Activated naive CD8-positive, alpha-beta T cell treated with anti-CD3 and anti-CD28 coated beads, Interleukin-2, amount 50 U/mL, for 24 hours (primary cell): ENCODE results near the gene DIAPH2.

Experiments used
- ATAC-seq: fragments of 150-1000 bp; cut with Tn5 transposase; one replicate; pipeline ENCODE4 v1.10.0; 2021
- DNase-seq: peaks from one replicate; pipeline ENCODE4 v3.0.0; 2021
- H3K27ac Mint-ChIP-seq: one replicate; pipeline ENCODE4 v1.8.0; 2021; ENCODE audit warnings: mild to moderate bottlenecking, mixed read lengths
- H3K27me3 Mint-ChIP-seq: one replicate; pipeline ENCODE4 v1.8.0; 2021; ENCODE audit warnings: mixed read lengths
- H3K36me3 Mint-ChIP-seq: one replicate; pipeline ENCODE4 v1.8.0; 2021; ENCODE audit warnings: low read depth, mixed read lengths
- H3K4me1 Mint-ChIP-seq: one replicate; pipeline ENCODE4 v1.8.0; 2021; ENCODE audit warnings: mixed read lengths
- H3K4me3 Mint-ChIP-seq: one replicate; pipeline ENCODE4 v1.8.0; 2021; ENCODE audit warnings: mild to moderate bottlenecking, moderate library complexity, mixed read lengths
- H3K9me3 Mint-ChIP-seq: one replicate; pipeline ENCODE4 v1.8.0; 2021; ENCODE audit warnings: mixed read lengths

DIAPH2 gene

DNA sequence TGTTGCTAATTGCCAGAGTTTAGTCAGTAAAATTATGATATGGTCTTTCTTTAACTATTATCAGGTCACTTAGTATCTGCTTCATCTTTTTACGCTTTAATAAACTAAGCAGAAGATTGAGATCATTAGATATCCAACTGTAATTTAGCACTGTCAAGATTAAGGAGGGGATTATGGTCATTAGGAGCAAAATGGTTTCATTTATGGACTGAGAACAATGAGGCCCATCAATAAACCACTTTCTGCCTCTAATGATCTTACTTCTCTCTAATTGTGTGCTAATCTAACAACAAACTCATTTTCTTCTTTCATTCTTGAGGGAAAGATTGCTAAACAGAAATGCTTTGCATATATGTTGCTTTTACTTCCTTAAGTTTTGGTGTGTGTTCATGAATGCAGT, 539.5 kb downstream of the DIAPH2 start:
- Mint-ChIP-seq H3K4me1 (no peaks in the 10 kb centered on the region), H3K4me3 (no peak overlapping the region), H3K27me3 (no peaks in the 10 kb centered on the region), H3K27ac (no peak overlapping the region), H3K36me3 (no peaks in the 10 kb centered on the region), H3K9me3 (no peaks in the 10 kb centered on the region)
- ATAC-seq (no peak), DNase-seq (no peak)

DNA sequence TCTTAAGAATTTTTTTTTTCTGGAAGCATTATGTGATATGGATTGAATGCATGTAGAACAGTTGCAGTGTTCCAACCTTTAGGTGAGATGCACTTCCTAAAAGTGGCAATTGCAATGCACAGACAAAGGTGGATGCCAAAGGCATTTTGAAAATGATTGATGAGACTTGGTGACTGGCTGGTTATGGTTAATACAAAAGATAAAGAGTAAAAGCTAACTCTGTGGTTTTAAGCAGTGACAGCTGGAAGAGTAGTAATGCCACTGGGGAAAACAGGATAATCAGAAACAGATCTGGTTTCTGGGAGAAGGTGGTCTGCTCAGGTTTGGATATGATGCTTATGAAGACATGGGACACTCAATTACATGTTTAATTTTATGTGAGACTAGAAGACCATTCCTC, 544.7 kb downstream of the DIAPH2 start:
- no peak overlapping the region for H3K27ac Mint-ChIP-seq
- H3K27me3 Mint-ChIP-seq: no peaks in the 10 kb centered on the region
- no peaks in the 10 kb centered on the region for H3K36me3 Mint-ChIP-seq
- no peak for ATAC-seq
- H3K4me3 Mint-ChIP-seq: no peak overlapping the region
- no peaks in the 10 kb centered on the region for H3K4me1 Mint-ChIP-seq
- H3K9me3 Mint-ChIP-seq: no peaks in the 10 kb centered on the region
- no peak for DNase-seq

DNA sequence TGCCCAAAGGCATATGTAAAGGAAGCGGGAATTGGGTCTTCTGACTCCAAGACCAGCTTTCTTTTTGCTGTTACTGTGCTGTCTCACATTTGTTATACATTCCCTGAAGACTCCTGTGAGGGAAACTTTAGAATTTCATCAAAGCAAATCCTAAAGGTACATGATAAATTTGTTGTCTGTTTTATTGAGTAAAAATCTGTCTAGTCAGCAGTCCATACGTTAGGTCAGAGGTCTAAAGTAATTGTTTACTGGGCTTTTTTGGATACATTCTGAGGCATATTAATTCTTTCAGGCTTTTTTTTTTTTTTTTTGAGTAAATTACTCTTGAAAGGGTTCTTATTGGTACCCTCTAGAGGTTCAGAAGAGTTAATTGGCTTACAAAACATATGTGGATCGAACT, 546.3 kb downstream of the DIAPH2 start:
- H3K27me3 Mint-ChIP-seq: no peaks in the 10 kb centered on the region
- DNase-seq: no peak
- ATAC-seq: no peak
- H3K36me3 Mint-ChIP-seq: no peaks in the 10 kb centered on the region
- H3K4me3 Mint-ChIP-seq: no peak overlapping the region
- no peaks in the 10 kb centered on the region for H3K9me3 Mint-ChIP-seq
- H3K27ac Mint-ChIP-seq: no peak overlapping the region
- no peaks in the 10 kb centered on the region for H3K4me1 Mint-ChIP-seq

DNA sequence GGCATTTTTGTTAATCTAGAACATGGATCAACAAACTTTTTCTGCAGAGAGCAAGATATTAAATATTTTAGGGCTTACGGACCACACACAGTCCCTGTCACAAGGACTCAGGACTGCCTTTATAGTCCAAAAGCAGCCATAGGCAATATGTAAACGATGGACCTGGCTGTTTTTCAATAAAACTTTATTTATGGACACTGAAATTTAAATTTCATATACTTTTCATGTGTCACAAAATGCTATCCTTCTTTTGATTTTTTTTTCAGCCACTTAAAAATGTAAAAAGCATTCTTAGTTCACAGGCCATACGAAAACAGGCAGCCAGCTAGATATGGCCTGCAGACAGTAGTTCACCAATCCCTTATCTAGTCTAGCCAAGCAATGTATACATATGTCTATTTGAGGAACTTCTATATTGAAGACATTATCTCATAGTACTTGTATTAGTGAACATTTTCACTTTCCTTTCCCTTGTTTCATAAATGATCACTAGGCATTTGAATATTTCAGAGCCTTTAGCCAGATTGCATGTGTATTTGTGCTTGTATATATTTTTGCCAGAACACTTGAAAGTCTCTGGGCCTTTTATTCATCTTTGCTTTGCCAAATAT, 549.9 kb downstream of the DIAPH2 start:
- ATAC-seq (no peak), DNase-seq (no peak)
- Mint-ChIP-seq H3K27me3 (no peaks in the 10 kb centered on the region), H3K4me1 (no peaks in the 10 kb centered on the region), H3K36me3 (peaks cover 1% of the 10 kb centered on the region), H3K4me3 (no peak overlapping the region), H3K27ac (no peak overlapping the region), H3K9me3 (no peaks in the 10 kb centered on the region)

DNA sequence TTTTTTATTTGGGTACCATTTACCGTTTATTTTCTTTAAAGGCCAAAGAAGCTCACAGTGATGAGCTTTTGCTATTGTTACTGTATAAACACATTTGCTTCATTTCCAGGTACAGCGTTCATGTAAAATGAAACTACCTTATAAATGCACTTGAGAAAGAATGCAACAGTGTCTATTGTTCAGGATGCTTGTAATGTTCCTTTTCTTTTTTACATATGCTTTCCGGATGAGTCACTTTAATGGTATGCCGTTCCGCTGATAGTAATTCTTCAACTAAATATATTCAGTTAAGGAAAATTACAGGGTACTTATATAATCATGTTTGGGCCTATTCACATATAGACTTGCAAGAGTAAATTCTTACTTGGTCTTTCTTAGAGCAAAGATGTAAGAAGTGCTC, 554.0 kb downstream of the DIAPH2 start:
- Mint-ChIP-seq H3K36me3 (peaks cover 1% of the 10 kb centered on the region), H3K27ac (no peak overlapping the region), H3K9me3 (no peaks in the 10 kb centered on the region), H3K4me1 (no peaks in the 10 kb centered on the region), H3K4me3 (no peak overlapping the region), H3K27me3 (no peaks in the 10 kb centered on the region)
- no peak for ATAC-seq
- no peak for DNase-seq

DNA sequence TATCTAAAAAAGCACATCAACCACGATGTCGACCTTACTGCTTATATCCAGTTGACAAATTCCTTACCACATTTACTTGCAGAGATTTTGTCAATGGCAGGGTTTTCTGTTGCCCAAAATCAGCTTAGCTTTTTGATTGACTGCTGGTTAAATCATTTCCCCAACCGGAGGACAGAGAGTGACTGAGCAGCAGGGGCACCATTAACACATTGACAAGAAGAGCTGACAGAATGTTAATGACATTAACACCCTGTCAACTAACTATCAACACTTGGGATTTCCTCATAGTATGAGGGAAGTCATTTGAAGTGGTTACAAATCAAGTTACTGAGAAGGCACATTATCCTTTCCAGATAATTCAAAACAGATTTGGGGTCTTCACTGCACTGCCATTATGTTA, 567.5 kb downstream of the DIAPH2 start:
- no peak overlapping the region for H3K4me3 Mint-ChIP-seq
- DNase-seq (no peak), ATAC-seq (no peak)
- H3K4me1 Mint-ChIP-seq: no peaks in the 10 kb centered on the region
- H3K27ac Mint-ChIP-seq: no peak overlapping the region
- H3K36me3 Mint-ChIP-seq: peaks cover 2% of the 10 kb centered on the region
- no peaks in the 10 kb centered on the region for H3K9me3 Mint-ChIP-seq
- H3K27me3 Mint-ChIP-seq: no peaks in the 10 kb centered on the region

DNA sequence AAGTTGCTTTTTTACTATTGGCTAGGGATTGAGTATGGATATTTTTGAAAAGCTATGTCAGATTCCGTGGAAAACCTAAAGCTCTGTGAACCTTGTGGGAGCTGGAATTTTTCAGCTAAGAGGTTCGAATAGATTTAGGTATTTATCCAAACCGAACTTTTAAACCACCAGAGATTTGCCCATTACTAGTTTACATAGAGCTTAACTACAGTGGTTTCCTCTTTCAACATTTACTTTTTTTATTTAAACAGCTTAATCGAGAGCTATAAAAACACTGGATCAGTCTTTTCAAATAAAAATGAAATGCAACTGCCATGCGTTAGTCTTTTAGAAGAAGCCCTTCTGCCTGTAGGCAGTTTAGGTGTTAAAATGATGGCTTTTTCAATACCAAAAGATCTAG, 576.0 kb downstream of the DIAPH2 start:
- Mint-ChIP-seq H3K36me3 (peaks cover 3% of the 10 kb centered on the region), H3K4me3 (no peak overlapping the region), H3K4me1 (no peaks in the 10 kb centered on the region), H3K27ac (no peak overlapping the region), H3K27me3 (no peaks in the 10 kb centered on the region), H3K9me3 (no peaks in the 10 kb centered on the region)
- ATAC-seq: no peak
- no peak for DNase-seq

DNA sequence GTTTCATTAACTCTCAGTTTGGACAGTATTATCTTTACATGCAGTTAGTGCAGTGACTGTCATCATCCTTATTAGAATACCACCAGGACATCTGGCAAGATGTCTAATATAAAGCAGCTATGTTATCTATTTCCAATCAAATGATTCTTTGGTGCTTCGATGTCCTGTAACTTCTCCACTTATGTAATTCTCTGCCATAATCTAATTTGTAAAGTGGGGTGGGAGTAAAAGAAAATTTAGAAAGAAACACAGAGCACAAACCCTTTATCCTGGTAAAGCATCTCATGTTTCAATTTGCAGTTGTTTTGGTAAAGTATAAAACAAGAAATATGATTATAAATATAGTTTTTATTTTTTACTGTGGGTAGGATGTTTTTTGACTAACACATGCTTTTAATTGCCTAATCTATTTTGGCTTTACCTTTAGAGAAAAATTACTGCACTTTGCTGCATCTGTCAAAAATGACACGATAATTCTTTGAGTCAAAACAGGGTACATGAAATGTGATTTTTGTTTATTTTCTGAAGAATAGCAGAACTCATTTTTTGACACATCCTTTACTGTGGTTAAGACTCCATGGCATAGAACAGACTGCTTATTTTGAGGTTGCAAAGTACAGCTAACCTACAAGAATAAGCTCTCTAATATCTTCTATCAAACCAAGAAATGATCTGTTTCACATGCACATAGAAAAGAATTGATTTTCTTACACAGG, 581.9 kb downstream of the DIAPH2 start:
- no peaks in the 10 kb centered on the region for H3K27me3 Mint-ChIP-seq
- DNase-seq (no peak), ATAC-seq (no peak)
- H3K27ac Mint-ChIP-seq: no peak overlapping the region
- no peaks in the 10 kb centered on the region for H3K9me3 Mint-ChIP-seq
- no peaks in the 10 kb centered on the region for H3K4me1 Mint-ChIP-seq
- H3K4me3 Mint-ChIP-seq: no peak overlapping the region
- H3K36me3 Mint-ChIP-seq: no peaks in the 10 kb centered on the region

DNA sequence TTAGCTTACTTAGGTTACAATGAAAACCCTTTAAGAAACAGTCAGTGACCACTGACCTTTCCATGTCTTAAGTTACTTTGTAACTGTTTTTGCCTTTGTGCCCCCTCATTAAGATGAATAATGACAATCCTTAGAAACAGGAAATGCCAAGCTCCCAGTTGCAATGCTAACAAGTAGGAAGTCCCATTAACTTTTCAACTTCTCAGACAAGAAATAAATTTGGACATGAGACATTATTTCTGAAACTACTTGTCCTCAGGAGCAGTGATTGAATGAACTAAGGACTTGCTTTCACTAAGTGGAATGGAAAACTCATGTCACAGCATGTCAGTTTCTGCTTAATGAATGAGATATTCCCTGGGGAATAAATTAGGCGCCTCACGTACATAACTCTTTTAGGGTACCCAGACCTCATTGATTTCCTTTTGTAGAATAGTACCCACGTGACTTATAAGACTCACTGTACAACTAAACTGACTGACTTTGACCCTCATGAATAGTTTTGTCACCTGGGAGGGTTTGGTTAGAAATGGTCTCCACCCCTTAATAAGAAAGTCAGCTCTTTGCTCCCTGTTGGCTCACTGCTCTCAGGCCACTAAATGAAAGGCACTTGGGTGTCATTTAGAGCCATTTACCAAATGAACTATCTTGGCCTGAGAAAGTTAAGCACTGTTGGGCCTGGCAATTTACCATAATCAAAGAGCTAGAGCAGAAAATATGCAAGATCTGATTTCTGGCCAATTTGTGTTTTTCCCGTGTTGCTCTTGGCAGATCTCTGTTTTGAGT, 582.9 kb downstream of the DIAPH2 start:
- ATAC-seq (no peak), DNase-seq (no peak)
- Mint-ChIP-seq H3K27ac (no peak overlapping the region), H3K4me1 (no peaks in the 10 kb centered on the region), H3K9me3 (no peaks in the 10 kb centered on the region), H3K27me3 (no peaks in the 10 kb centered on the region), H3K36me3 (no peaks in the 10 kb centered on the region), H3K4me3 (no peak overlapping the region)

DNA sequence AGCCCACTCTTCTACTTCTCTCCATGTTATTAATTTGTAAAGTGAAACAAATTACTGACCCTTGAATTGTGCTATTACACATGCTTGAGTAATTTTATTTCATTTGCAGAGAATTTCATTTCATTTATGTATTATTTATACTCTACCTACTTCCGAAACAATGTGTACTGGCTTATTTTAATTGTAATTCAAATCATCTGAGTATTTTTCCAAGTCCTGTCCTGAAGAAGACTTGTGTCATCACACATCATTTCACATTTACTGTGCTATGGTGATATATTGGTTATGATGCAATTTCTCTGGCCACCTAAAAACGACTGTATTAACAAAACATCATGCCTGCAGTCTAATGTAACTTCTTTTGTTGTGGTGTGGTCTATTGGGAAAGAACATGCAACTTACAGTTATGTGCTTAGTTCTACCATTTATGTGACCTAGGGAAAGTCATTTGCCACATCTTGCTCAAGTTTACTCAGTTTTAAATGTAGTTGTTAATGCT, 583.6 kb downstream of the DIAPH2 start:
- no peaks in the 10 kb centered on the region for H3K36me3 Mint-ChIP-seq
- ATAC-seq (no peak), DNase-seq (no peak)
- H3K27ac Mint-ChIP-seq: no peak overlapping the region
- H3K27me3 Mint-ChIP-seq: no peaks in the 10 kb centered on the region
- H3K4me3 Mint-ChIP-seq: no peak overlapping the region
- no peaks in the 10 kb centered on the region for H3K4me1 Mint-ChIP-seq
- H3K9me3 Mint-ChIP-seq: no peaks in the 10 kb centered on the region

DNA sequence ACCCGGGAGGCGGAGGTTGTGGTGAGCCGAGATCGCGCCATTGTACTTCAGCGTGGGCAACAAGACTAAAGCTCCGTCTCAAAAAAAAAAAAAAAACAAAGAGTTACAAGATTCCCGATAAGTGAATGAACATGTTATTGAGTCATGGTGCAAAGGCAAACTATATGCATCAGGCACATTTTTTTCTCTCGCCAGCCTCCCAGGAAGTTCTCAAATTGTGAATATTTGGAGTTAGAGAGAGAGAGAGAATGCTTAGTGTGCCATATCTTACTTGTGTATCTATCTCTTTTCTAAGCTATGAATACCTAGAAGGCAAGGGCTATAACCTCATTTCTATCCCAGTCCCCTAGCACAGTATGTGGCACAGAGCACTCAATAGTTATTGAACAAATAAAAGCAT, 599.9 kb downstream of the DIAPH2 start:
- Mint-ChIP-seq H3K9me3 (no peaks in the 10 kb centered on the region), H3K27ac (no peak overlapping the region), H3K36me3 (no peaks in the 10 kb centered on the region), H3K4me3 (no peak overlapping the region), H3K4me1 (no peaks in the 10 kb centered on the region), H3K27me3 (no peaks in the 10 kb centered on the region)
- no peak for DNase-seq
- no peak for ATAC-seq

DNA sequence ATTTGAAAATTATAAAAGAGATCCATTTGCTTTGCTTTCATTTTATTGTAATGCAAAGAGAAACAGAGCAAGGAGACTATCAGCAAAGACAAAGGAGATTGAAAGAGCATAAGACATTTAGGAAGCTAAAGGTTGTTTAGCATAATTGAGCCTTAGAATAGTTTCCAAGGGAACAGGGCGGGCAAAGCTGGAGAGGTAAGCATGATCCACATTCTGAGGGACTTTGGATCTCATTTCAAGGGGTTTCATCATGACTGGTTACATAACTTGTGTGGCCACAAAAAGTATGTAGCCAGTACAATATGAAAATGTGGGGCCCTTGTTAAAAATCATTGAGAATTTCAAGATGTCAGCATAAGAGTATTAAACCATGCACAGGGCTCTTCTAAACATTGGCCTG, 605.6 kb downstream of the DIAPH2 start:
- H3K36me3 Mint-ChIP-seq: peaks cover 3% of the 10 kb centered on the region

DNA sequence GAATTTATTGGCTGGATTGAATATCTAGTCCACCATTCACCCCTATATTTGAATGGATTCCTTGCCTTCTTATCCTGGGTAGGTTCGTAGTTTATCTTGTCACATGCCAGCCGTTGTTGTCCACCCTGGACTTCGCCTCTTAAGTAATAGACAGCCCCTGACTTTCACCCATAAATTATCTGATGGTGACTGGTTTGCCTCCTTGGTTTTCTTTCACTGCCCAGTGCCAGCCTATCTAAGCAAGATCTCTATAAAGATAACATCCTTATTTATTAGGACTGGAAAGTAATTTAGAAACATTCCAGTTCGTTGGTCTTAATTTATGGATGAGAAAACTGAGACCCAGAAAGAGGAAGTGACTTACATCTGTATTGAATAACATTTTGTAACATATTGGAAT, 609.4 kb downstream of the DIAPH2 start:
- Mint-ChIP-seq H3K4me3 (no peak overlapping the region), H3K36me3 (peaks cover 3% of the 10 kb centered on the region), H3K27me3 (no peaks in the 10 kb centered on the region), H3K4me1 (no peaks in the 10 kb centered on the region), H3K9me3 (no peaks in the 10 kb centered on the region), H3K27ac (no peak overlapping the region)
- DNase-seq (no peak), ATAC-seq (no peak)

More for the DNA sequence above, 605.6 kb downstream of the DIAPH2 start:
- H3K9me3 Mint-ChIP-seq: no peaks in the 10 kb centered on the region
- no peak overlapping the region for H3K4me3 Mint-ChIP-seq
- no peak for ATAC-seq
- H3K27me3 Mint-ChIP-seq: no peaks in the 10 kb centered on the region
- no peak for DNase-seq
- H3K27ac Mint-ChIP-seq: no peak overlapping the region
- no peaks in the 10 kb centered on the region for H3K4me1 Mint-ChIP-seq

DNA sequence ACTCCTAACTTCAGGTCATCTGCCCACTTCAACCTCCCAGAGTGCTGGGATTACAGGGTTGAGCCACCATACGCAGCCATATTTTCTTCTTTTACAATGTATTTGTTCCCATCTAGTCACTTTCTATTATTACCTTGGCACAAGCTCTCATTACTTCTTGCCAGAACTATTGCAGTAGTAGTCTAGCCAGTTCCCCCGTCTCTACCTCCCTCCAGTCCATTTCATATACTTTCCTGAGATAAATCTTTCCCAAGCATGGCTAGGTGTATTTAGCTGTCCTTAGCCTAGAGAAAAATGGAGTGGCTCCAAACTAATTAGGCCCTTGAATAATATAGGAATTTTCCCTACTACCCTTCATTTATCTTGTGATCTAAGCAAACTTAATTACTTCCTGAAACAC, 611.3 kb downstream of the DIAPH2 start:
- Mint-ChIP-seq H3K4me1 (no peaks in the 10 kb centered on the region), H3K9me3 (no peaks in the 10 kb centered on the region), H3K27me3 (no peaks in the 10 kb centered on the region), H3K36me3 (peaks cover 3% of the 10 kb centered on the region), H3K27ac (no peak overlapping the region), H3K4me3 (no peak overlapping the region)
- DNase-seq (no peak), ATAC-seq (no peak)
